Brain microvascular endothelial cell (primary cell): ENCODE results near the gene C1orf35.

Experiments used
- DNase-seq: peaks from one replicate; pipeline ENCODE4 v3.0.0-alpha.2; 2020
- H3K27ac ChIP-seq: fragments of 250-450 bp; sonication (Bioruptor Pico); 2 replicates; pipeline ENCODE4 v1.5.1; 2020; ENCODE audit warnings: mild to moderate bottlenecking, moderate library complexity
- H3K27me3 ChIP-seq: fragments of 250-450 bp; sonication (Bioruptor Pico); replicated peaks from 2 replicates; pipeline ENCODE4 v1.5.1; 2020; ENCODE audit warnings: mild to moderate bottlenecking
- H3K36me3 ChIP-seq: fragments of 250-450 bp; sonication (Bioruptor Pico); replicated peaks from 2 replicates; pipeline ENCODE4 v1.5.1; 2020; ENCODE audit warnings: mild to moderate bottlenecking
- H3K4me3 ChIP-seq: 2 replicates; pipeline ENCODE4 v1.5.1; 2011; ENCODE audit warnings: low read depth, mild to moderate bottlenecking, control low read depth, low read length, moderate library complexity
- CTCF ChIP-seq: IDR thresholded peaks from 2 replicates; pipeline ENCODE4 v1.5.1; 2011; ENCODE audit warnings: low read depth, mild to moderate bottlenecking, moderate library complexity, low read length, control low read depth, inconsistent platforms; ENCODE audit errors: missing control alignments
- in situ Hi-C: cut with HindIII; loops from 2 replicates; pipeline ENCODE4 v1.10.0; 2017; ENCODE audit warnings: low sequenced_read_pairs, low pct_ligation_motif_present

Gene C1orf35

GRCh38 chr1:228131766-228132165 lies 28.6 kb upstream of the C1orf35 start:
- TF ChIP-seq CTCF: no peak
- Histone ChIP-seq H3K27me3 (peaks cover 4% of the 10 kb centered on the region), H3K4me3 (no peak overlapping the region), H3K36me3 (no peaks in the 10 kb centered on the region), H3K27ac (no peak overlapping the region)
- DNase-seq: no peak
- in situ Hi-C loops: no loop called here

GRCh38 chr1:228125185-228125584 lies 22.1 kb upstream of the C1orf35 start:
- Histone ChIP-seq H3K4me3 (no peak overlapping the region), H3K27ac (no peak overlapping the region), H3K27me3 (no peaks in the 10 kb centered on the region), H3K36me3 (no peaks in the 10 kb centered on the region)
- in situ Hi-C loops: no loop called here
- no peak for DNase-seq
- TF ChIP-seq CTCF: no peak

- Histone ChIP-seq H3K27me3 (no peaks in the 10 kb centered on the region), H3K27ac (no peak overlapping the region), H3K36me3 (no peaks in the 10 kb centered on the region), H3K4me3 (no peak overlapping the region)
- in situ Hi-C loops: no loop called here
- TF ChIP-seq CTCF: no peak
- DNase-seq: no peak
Observed at GRCh38 chr1:228123505-228123904, 20.4 kb upstream of the C1orf35 start.

GRCh38 chr1:228122921-228123441 lies 19.9 kb upstream of the C1orf35 start:
- no peak overlapping the region for H3K27ac ChIP-seq
- in situ Hi-C loops: no loop called here
- H3K36me3 ChIP-seq: no peaks in the 10 kb centered on the region
- peak; percentile 16 for TF ChIP-seq CTCF
- no peaks in the 10 kb centered on the region for H3K27me3 ChIP-seq
- no peak overlapping the region for H3K4me3 ChIP-seq
- no peak for DNase-seq

- H3K4me3 ChIP-seq: no peak overlapping the region
- TF ChIP-seq CTCF: no peak
- in situ Hi-C loops: no loop called here
- no peak for DNase-seq
- H3K27me3 ChIP-seq: no peaks in the 10 kb centered on the region
- H3K36me3 ChIP-seq: no peaks in the 10 kb centered on the region
- no peak overlapping the region for H3K27ac ChIP-seq
Observed at GRCh38 chr1:228120857-228121489, 17.8 kb upstream of the C1orf35 start.

- Histone ChIP-seq H3K36me3 (no peaks in the 10 kb centered on the region), H3K4me3 (no peak overlapping the region), H3K27ac (no peak overlapping the region), H3K27me3 (no peaks in the 10 kb centered on the region)
- TF ChIP-seq CTCF: no peak
- in situ Hi-C loops: no loop called here
- no peak for DNase-seq
Observed at GRCh38 chr1:228120351-228120750, 17.2 kb upstream of the C1orf35 start.
